Astrocyte (in vitro differentiated cells and primary cell): ENCODE measurements around the gene ZNF341. TPM values are rescaled to one million over a fixed set of nuclear protein-coding genes. Genes with fewer than 3 reads are reported as not detected.

Experiments
- DNase-seq: peaks from one replicate; pipeline ENCODE4 v3.0.0-alpha.2; 2010; ENCODE audit warnings: low read depth
- FAIRE-seq: peaks from 2 replicates; lab custom pipeline; 2011; peaks lifted over from hg19 to GRCh38; lab: Jason Lieb, UNC
- H2AFZ ChIP-seq: 2 replicates; pipeline ENCODE4 v1.6.0; 2012; ENCODE audit warnings: low read depth, low read length, inconsistent platforms
- H3K27ac ChIP-seq: 2 replicates; pipeline ENCODE4 v1.5.1; 2011; ENCODE audit warnings: low read depth, low read length, inconsistent platforms
- H3K27me3 ChIP-seq: 2 replicates; pipeline ENCODE4 v1.6.0; 2011; ENCODE audit warnings: low read length, inconsistent platforms; ENCODE audit not compliant: insufficient read depth
- H3K36me3 ChIP-seq: 2 replicates; pipeline ENCODE4 v1.5.1; 2011; ENCODE audit warnings: low read length, inconsistent platforms; ENCODE audit not compliant: insufficient read depth
- H3K4me1 ChIP-seq: 2 replicates; pipeline ENCODE4 v1.5.1; 2011; ENCODE audit warnings: low read length, inconsistent platforms; ENCODE audit not compliant: insufficient read depth
- H3K4me2 ChIP-seq: 2 replicates; pipeline ENCODE4 v1.6.0; 2012; ENCODE audit warnings: low read length, inconsistent platforms
- H3K4me3 ChIP-seq: 2 replicates; pipeline ENCODE4 v1.5.1; 2011; ENCODE audit warnings: low read depth, mild to moderate bottlenecking, low read length, inconsistent platforms; ENCODE audit not compliant: insufficient read depth
- H3K79me2 ChIP-seq: 2 replicates; pipeline ENCODE4 v1.6.0; 2012; ENCODE audit warnings: mild to moderate bottlenecking, low read length, inconsistent platforms; ENCODE audit not compliant: insufficient read depth
- H3K9ac ChIP-seq: 2 replicates; pipeline ENCODE4 v1.6.0; 2012; ENCODE audit warnings: mild to moderate bottlenecking, low read length, inconsistent platforms
- H3K9me3 ChIP-seq: 2 replicates; pipeline ENCODE4 v1.5.1; 2012; ENCODE audit warnings: low read depth, mild to moderate bottlenecking, low read length, inconsistent platforms; ENCODE audit not compliant: insufficient read depth
- H4K20me1 ChIP-seq: 2 replicates; pipeline ENCODE4 v1.6.0; 2012; ENCODE audit warnings: low read length, inconsistent platforms; ENCODE audit not compliant: insufficient read depth
- H3K27ac Mint-ChIP-seq: one replicate; pipeline ENCODE4 v1.8.0; 2021; ENCODE audit warnings: mild to moderate bottlenecking, mixed read lengths; ENCODE audit not compliant: unreplicated experiment
- H3K27me3 Mint-ChIP-seq: one replicate; pipeline ENCODE4 v1.8.0; 2021; ENCODE audit warnings: low read depth, mixed read lengths; ENCODE audit not compliant: unreplicated experiment
- H3K36me3 Mint-ChIP-seq: one replicate; pipeline ENCODE4 v1.8.0; 2021; ENCODE audit warnings: low read depth, mixed read lengths; ENCODE audit not compliant: unreplicated experiment
- H3K4me1 Mint-ChIP-seq: one replicate; pipeline ENCODE4 v1.8.0; 2021; ENCODE audit warnings: low read depth, mixed read lengths; ENCODE audit not compliant: unreplicated experiment
- H3K4me3 Mint-ChIP-seq: one replicate; pipeline ENCODE4 v1.8.0; 2021; ENCODE audit warnings: mild to moderate bottlenecking, moderate library complexity, mixed read lengths; ENCODE audit not compliant: unreplicated experiment
- H3K9me3 Mint-ChIP-seq: one replicate; pipeline ENCODE4 v1.8.0; 2021; ENCODE audit warnings: mild to moderate bottlenecking, mixed read lengths; ENCODE audit not compliant: unreplicated experiment
- EZH2 ChIP-seq: IDR thresholded peaks from 2 replicates; pipeline ENCODE4 v1.6.1; 2012; ENCODE audit warnings: mild to moderate bottlenecking, low read length, inconsistent platforms; ENCODE audit not compliant: insufficient read depth
- total RNA-seq: library from RNA; stranded (reverse); gene quantifications from 2 replicates; pipeline ENCODE4 v1.2.1, GENCODE V29; 2021
- TF ChIP-seq, protein P1 (sequence below): IDR thresholded peaks from 2 replicates; pipeline ENCODE4 v1.5.1; 2011; ENCODE audit warnings: low read depth, mild to moderate bottlenecking, inconsistent platforms, low read length, moderate library complexity; ENCODE audit not compliant: insufficient read depth

ZNF341 gene
- total RNA-seq, 1 donor from 2014 or later = 2.0 TPM

DNA sequence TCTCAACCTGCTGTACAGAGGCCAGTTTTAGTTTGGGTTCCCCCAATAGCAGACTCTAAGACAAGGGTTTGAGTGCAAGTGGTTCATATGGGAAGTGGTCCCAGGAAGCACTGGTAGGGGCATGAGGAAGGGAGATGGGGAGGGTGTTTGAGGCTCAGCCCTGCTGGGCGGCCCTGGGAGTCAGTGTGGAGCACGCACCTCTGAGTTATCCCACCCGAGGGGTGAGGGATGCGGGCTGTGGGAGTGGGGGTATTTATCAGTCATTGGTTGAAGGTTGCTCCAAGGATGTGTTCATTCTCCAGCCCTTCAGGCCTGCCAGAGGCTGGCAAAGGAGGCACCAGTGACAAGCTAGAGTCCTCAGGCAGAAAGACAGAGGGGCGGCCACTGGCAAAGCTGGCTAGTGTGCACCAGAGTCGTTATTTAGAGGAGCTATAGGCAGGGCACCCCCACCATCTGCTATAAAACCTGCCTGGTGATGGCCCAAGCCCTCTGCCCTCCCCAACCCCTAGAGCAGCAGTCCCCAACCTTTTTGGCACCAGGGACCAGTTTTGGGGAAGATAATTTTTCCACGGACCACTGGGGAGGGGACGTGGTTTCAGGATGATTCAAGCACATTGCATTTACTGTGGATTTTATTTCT, 28.2 kb upstream of the ZNF341 start:
- Histone ChIP-seq H4K20me1 (no peaks in the 10 kb centered on the region), H3K4me1 (no peaks in the 10 kb centered on the region), H2AFZ (no peak overlapping the region), H3K36me3 (no peaks in the 10 kb centered on the region), H3K27me3 (no peaks in the 10 kb centered on the region), H3K4me2 (no peak overlapping the region), H3K27ac (no peak overlapping the region), H3K9me3 (no peaks in the 10 kb centered on the region), H3K79me2 (no peaks in the 10 kb centered on the region), H3K9ac (no peak overlapping the region), H3K4me3 (no peak overlapping the region)
- no peak overlapping the region for H3K27ac Mint-ChIP-seq
- H3K4me3 Mint-ChIP-seq = no peak overlapping the region
- TF ChIP-seq, protein P1, sequence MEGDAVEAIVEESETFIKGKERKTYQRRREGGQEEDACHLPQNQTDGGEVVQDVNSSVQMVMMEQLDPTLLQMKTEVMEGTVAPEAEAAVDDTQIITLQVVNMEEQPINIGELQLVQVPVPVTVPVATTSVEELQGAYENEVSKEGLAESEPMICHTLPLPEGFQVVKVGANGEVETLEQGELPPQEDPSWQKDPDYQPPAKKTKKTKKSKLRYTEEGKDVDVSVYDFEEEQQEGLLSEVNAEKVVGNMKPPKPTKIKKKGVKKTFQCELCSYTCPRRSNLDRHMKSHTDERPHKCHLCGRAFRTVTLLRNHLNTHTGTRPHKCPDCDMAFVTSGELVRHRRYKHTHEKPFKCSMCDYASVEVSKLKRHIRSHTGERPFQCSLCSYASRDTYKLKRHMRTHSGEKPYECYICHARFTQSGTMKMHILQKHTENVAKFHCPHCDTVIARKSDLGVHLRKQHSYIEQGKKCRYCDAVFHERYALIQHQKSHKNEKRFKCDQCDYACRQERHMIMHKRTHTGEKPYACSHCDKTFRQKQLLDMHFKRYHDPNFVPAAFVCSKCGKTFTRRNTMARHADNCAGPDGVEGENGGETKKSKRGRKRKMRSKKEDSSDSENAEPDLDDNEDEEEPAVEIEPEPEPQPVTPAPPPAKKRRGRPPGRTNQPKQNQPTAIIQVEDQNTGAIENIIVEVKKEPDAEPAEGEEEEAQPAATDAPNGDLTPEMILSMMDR = no peak
- TF ChIP-seq EZH2 = no peak
- peaks cover 10% of the 10 kb centered on the region for H3K9me3 Mint-ChIP-seq
- FAIRE-seq (no peak), DNase-seq (no peak)
- no peaks in the 10 kb centered on the region for H3K36me3 Mint-ChIP-seq
- H3K4me1 Mint-ChIP-seq = no peaks in the 10 kb centered on the region
- H3K27me3 Mint-ChIP-seq = peaks cover 3% of the 10 kb centered on the region

DNA sequence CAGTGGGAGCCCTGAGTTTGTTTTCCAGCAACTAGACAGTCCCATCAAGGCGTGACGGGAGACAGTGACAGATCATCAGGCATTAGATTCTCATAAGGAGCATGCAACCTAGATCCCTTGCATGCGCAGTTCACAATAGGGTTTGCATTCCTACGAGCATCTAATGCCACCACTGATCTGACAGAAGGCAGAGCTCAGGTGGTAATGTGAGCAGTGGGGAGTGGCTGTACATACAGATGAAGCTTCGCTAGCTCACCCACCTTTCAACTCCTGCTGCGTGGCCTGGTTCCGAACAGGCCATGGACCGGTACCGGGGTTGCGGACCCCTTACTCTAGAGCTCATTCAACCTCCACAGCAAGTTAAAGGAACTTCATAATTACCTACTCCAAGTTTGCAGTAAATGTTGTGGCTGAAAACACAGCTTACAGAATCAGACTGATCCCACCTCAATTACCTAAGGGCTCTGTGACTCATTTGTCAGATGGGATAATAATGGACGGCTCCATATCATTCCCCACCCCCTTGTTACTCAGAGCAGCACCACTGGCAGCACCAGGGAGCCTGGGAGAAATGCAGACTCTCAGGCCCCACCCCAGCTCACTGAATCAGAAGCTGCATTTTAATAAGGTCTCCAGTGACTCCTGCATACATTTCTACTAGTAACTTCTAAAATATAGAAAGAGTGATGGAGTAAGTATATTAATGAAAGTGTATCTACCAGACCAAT, 27.4 kb upstream of the ZNF341 start:
- Mint-ChIP-seq H3K27me3 (peaks cover 3% of the 10 kb centered on the region), H3K36me3 (no peaks in the 10 kb centered on the region), H3K27ac (no peak overlapping the region), H3K9me3 (peaks cover 10% of the 10 kb centered on the region), H3K4me3 (no peak overlapping the region), H3K4me1 (peaks cover 3% of the 10 kb centered on the region)
- FAIRE-seq (no peak), DNase-seq (no peak)
- Histone ChIP-seq H3K79me2 (no peaks in the 10 kb centered on the region), H3K4me1 (no peaks in the 10 kb centered on the region), H3K4me3 (no peak overlapping the region), H3K9ac (no peak overlapping the region), H2AFZ (no peak overlapping the region), H3K27me3 (no peaks in the 10 kb centered on the region), H3K4me2 (no peak overlapping the region), H3K9me3 (no peaks in the 10 kb centered on the region), H4K20me1 (no peaks in the 10 kb centered on the region), H3K36me3 (no peaks in the 10 kb centered on the region), H3K27ac (no peak overlapping the region)
- TF ChIP-seq EZH2 = no peak
- TF ChIP-seq, protein P1 = no peak

DNA sequence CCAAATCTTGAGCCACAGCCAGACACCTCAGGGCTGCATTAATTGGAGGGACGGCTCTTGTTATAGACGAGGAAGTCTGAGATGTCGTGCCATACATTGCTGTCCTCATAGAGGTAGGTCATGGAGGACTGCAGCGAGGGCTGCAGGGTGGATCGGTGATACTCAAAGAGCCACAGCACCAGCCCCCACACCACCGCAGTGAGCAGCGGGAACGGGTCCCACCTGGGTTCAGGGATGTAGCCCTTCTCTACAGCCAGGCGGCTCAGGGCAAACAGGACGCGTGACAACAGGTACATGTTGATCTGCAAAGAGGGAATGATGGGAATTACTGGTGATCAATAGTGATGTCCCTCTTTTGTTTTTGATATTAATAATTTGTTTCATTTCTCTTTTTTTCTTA, 24.1 kb upstream of the ZNF341 start:
- Histone ChIP-seq H3K27me3 (no peaks in the 10 kb centered on the region), H2AFZ (no peak overlapping the region), H4K20me1 (peaks cover 3% of the 10 kb centered on the region), H3K9ac (no peak overlapping the region), H3K4me1 (no peaks in the 10 kb centered on the region), H3K4me3 (no peak overlapping the region), H3K27ac (no peak overlapping the region), H3K4me2 (no peak overlapping the region), H3K79me2 (no peaks in the 10 kb centered on the region), H3K36me3 (no peaks in the 10 kb centered on the region), H3K9me3 (no peaks in the 10 kb centered on the region)
- no peak for FAIRE-seq
- Mint-ChIP-seq H3K27me3 (peaks cover 7% of the 10 kb centered on the region), H3K36me3 (no peaks in the 10 kb centered on the region), H3K9me3 (peaks cover 2% of the 10 kb centered on the region), H3K27ac (no peak overlapping the region), H3K4me3 (no peak overlapping the region), H3K4me1 (peaks cover 4% of the 10 kb centered on the region)
- no peak for TF ChIP-seq EZH2
- TF ChIP-seq, protein P1 = no peak
- no peak for DNase-seq
